ENCODE results near the gene SURF2. TPM values are rescaled to one million over a fixed set of nuclear protein-coding genes. Genes with fewer than 3 reads are reported as not detected.

Gene SURF2
- total RNA-seq, result 9.3 and 10.6 TPM in 2 replicates
- polyA plus RNA-seq, result 14.2 and 16.9 TPM in 2 replicates
- polyA plus RNA-seq (2011; cell fraction: cytosol; rRNA removed), result 17.7 and 19.1 TPM in 2 replicates
- 6.0 and 7.1 TPM in 2 replicates for polyA plus RNA-seq (2011; cell fraction: nucleus; rRNA removed)
- polyA plus RNA-seq (2012), result 10.0 and 18.7 TPM in 2 replicates
- polyA minus RNA-seq, result 2.5 and 4.3 TPM in 2 replicates
- polyA minus RNA-seq (2011; cell fraction: cytosol; rRNA and poly(A)+ RNA removed), result 44.1 TPM
- 2.5 and 3.2 TPM in 2 replicates for polyA minus RNA-seq (2011; cell fraction: nucleus; rRNA and poly(A)+ RNA removed)
- Bru-seq, nascent RNA, result percentile 36 among the genes with signal in this experiment
- percentile 50 among the genes with signal in this experiment for BruChase-seq, experiment 1, labeled RNA remaining after a 6-hour chase
- percentile 42 among the genes with signal in this experiment for BruChase-seq, experiment 2, labeled RNA remaining after a 2-hour chase
- long read RNA-seq, transcript SURF2-201 (6 exons, 842 nt), result major isoform, 21 of 38 reads
- long read RNA-seq, partial matches to known transcripts, result 2 of 38 reads
- long read RNA-seq, other reads (novel, unspliced or antisense), result 15 of 38 reads

GRCh38 chr9:133356391-133357091 lies at the start of gene SURF2, which contains the start of gene SURF1:
TSS of gene SURF2 (plus strand) at chr9:133356550. CDS start at chr9:133356593, 43 bp downstream.
TSS of gene SURF1 (minus strand) at chr9:133356487. CDS start at chr9:133356453, 34 bp downstream.
- Histone ChIP-seq H3K9me1 (replicated peaks; ENCODE audit: control insufficient read depth, extremely low read depth, insufficient read depth, low read length) (no peaks in the 10 kb centered on the region), H3K79me2 (ENCODE audit: control insufficient read depth, insufficient read depth, low read length) (no peaks in the 10 kb centered on the region), H3K4me2 (ENCODE audit: insufficient read depth, low read length) (peak within 1 kb of the TSS; percentile 72), H3K27me3 (ENCODE audit: control insufficient read depth in 2 of 2, insufficient read depth in 2 of 2, low read length in 2 of 2) (no peaks in the 10 kb centered on the region), H3K36me3 (ENCODE audit: control insufficient read depth in 2 of 2, extremely low read depth in 1 of 2, insufficient read depth in 2 of 2, low read length in 2 of 2) (peaks cover 6 to 25% of the 10 kb centered on the region in 2 experiments), H3K9me3 (replicated peaks; ENCODE audit: control insufficient read depth, insufficient read depth, low read length) (no peaks in the 10 kb centered on the region), H3K4me3 (replicated peaks in 1 of 3; ENCODE audit: insufficient read depth in 1 of 3, low read depth in 1 of 3, low read length in 3 of 3) (peak within 1 kb of the TSS; percentile 62 to 78 (median 77)), H2AFZ (ENCODE audit: low read depth, low read length) (peak within 1 kb of the TSS; percentile 45), H3K9ac (replicated peaks; ENCODE audit: extremely low read depth, insufficient read depth, low read length) (peak within 1 kb of the TSS; percentile 78), H4K20me1 (replicated peaks; ENCODE audit: control insufficient read depth, extremely low read depth, insufficient read depth, low read length) (no peaks in the 10 kb centered on the region), H3K4me1 (ENCODE audit: control insufficient read depth, extremely low read depth, insufficient read depth, low read length) (peaks cover 10% of the 10 kb centered on the region), H3K27ac (ENCODE audit: insufficient read depth, low read depth, low read length) (peak within 1 kb of the TSS; percentile 60)
- intact Hi-C loops (cut with micrococcal nuclease) (loop anchor here (1.0 to 2.0 kb wide), 3 partner anchors 19 to 130 kb away; partner anchors contain the start of gene SLC2A6), dilution Hi-C loops (cut with MboI; ENCODE audit: extremely low pct_ligation_motif_present, low sequenced_read_pairs) (no loop called here)
- ChIA-PET POLR2A (interaction anchor here (1.5 kb wide), 1 partner anchor 8 kb away, joined by 10 read pairs; the partner anchor contains the start of genes MED22 and RPL7A), CTCF (interaction anchor here (1.0 to 1.4 kb wide), 8 partner anchors 14 to 171 kb away, joined by 3 to 7 read pairs (median 5); no protein-coding TSS in a partner anchor)
- FAIRE-seq (peak; percentile 59), DNase-seq (ENCODE audit: low read depth, low spot score) (peak; percentile 44)
- no TSS peak for BruUV-seq (replicated peaks)
- TF ChIP-seq POLR2AphosphoS5 (IDR thresholded peaks at IDR 0.05; ENCODE audit: insufficient read depth, low read depth, low read length) (peak; percentile 80), POLR2A (IDR thresholded peaks at IDR 0.05; ENCODE audit: low read depth, low read length) (peak; percentile 65), JUN (IDR thresholded peaks at IDR 0.05; ENCODE audit: borderline replicate concordance, insufficient read depth, insufficient read length, low read depth) (no peak), CTCF (IDR thresholded peaks at IDR 0.05; ENCODE audit: extremely low read depth in 1 of 2, insufficient read depth in 1 of 2, low read depth in 1 of 2, low read length in 2 of 2) (no peak), GATA2 (IDR thresholded peaks at IDR 0.05; ENCODE audit: insufficient read depth, insufficient read length, low read depth, low read length) (no peak)
